ENCODE results near the gene UCHL3. TPM values are rescaled to one million over a fixed set of nuclear protein-coding genes. Genes with fewer than 3 reads are reported as not detected.

UCHL3 gene
- total and polyA plus RNA-seq, 9 of the 15 experiments (the other 6 are each of a cell fraction or from before 2014, with no cell fraction given), result 42.2 to 112 (median 85.4) TPM

GRCh38 chr13:75549262-75550158, at the start of gene UCHL3 (continued):
- TF ChIP-seq, protein P1, sequence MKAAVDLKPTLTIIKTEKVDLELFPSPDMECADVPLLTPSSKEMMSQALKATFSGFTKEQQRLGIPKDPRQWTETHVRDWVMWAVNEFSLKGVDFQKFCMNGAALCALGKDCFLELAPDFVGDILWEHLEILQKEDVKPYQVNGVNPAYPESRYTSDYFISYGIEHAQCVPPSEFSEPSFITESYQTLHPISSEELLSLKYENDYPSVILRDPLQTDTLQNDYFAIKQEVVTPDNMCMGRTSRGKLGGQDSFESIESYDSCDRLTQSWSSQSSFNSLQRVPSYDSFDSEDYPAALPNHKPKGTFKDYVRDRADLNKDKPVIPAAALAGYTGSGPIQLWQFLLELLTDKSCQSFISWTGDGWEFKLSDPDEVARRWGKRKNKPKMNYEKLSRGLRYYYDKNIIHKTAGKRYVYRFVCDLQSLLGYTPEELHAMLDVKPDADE (conservative IDR thresholded peaks at IDR 0.05; ENCODE audit: control insufficient read depth, low read depth, low read length), result no peak
- TF ChIP-seq MAZ (CRISPR knock-in tag; conservative IDR thresholded peaks at IDR 0.05 in 1 of 2, IDR thresholded peaks at IDR 0.05 in 1 of 2) (peak; percentile 14 to 16; a peak in 2 of 4 replicates), ZC3H11A (IDR thresholded peaks at IDR 0.05; ENCODE audit: low read depth, low read length) (no peak), SAFB (IDR thresholded peaks at IDR 0.05; ENCODE audit: borderline replicate concordance, low read depth, low read length) (no peak), MTF1 (CRISPR knock-in tag; IDR thresholded peaks at IDR 0.05; ENCODE audit: borderline replicate concordance) (no peak), ZNF561 (CRISPR knock-in tag; conservative IDR thresholded peaks at IDR 0.05) (no peak), TEAD1 (CRISPR knock-in tag; IDR thresholded peaks at IDR 0.05) (peak in 1 of 2 experiments; percentile 75; a peak in 2 of 4 replicates), CLOCK (CRISPR knock-in tag; IDR thresholded peaks at IDR 0.05; ENCODE audit: borderline replicate concordance) (no peak), ZNF121 (CRISPR knock-in tag; conservative IDR thresholded peaks at IDR 0.05) (no peak), NR4A1 (CRISPR knock-in tag; IDR thresholded peaks at IDR 0.05) (no peak), NR4A1 (tag; IDR thresholded peaks at IDR 0.05) (no peak), NFE2L1 (tag; IDR thresholded peaks at IDR 0.05; ENCODE audit: borderline replicate concordance, low read depth) (no peak), ZNF449 (CRISPR knock-in tag; IDR thresholded peaks at IDR 0.05) (no peak)
- TF ChIP-seq, protein P2, sequence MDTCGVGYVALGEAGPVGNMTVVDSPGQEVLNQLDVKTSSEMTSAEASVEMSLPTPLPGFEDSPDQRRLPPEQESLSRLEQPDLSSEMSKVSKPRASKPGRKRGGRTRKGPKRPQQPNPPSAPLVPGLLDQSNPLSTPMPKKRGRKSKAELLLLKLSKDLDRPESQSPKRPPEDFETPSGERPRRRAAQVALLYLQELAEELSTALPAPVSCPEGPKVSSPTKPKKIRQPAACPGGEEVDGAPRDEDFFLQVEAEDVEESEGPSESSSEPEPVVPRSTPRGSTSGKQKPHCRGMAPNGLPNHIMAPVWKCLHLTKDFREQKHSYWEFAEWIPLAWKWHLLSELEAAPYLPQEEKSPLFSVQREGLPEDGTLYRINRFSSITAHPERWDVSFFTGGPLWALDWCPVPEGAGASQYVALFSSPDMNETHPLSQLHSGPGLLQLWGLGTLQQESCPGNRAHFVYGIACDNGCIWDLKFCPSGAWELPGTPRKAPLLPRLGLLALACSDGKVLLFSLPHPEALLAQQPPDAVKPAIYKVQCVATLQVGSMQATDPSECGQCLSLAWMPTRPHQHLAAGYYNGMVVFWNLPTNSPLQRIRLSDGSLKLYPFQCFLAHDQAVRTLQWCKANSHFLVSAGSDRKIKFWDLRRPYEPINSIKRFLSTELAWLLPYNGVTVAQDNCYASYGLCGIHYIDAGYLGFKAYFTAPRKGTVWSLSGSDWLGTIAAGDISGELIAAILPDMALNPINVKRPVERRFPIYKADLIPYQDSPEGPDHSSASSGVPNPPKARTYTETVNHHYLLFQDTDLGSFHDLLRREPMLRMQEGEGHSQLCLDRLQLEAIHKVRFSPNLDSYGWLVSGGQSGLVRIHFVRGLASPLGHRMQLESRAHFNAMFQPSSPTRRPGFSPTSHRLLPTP (IDR thresholded peaks at IDR 0.05; ENCODE audit: borderline replicate concordance, extremely low read depth, insufficient read length), result no peak
- TF ChIP-seq, protein P3, sequence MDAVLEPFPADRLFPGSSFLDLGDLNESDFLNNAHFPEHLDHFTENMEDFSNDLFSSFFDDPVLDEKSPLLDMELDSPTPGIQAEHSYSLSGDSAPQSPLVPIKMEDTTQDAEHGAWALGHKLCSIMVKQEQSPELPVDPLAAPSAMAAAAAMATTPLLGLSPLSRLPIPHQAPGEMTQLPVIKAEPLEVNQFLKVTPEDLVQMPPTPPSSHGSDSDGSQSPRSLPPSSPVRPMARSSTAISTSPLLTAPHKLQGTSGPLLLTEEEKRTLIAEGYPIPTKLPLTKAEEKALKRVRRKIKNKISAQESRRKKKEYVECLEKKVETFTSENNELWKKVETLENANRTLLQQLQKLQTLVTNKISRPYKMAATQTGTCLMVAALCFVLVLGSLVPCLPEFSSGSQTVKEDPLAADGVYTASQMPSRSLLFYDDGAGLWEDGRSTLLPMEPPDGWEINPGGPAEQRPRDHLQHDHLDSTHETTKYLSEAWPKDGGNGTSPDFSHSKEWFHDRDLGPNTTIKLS (IDR thresholded peaks at IDR 0.05; ENCODE audit: borderline replicate concordance, low read depth), result peak; percentile 17; the same call in 1 of the 2 replicates

Measured in K562 (cell line).